ENCODE measurements around the gene ATP6V0A4.
"Not testable (repeated sequence)": the region's sequence is repeated elsewhere in the genome, so short reads cannot be mapped to it uniquely, and the experiment has no call there.

The ATP6V0A4 gene

DNA sequence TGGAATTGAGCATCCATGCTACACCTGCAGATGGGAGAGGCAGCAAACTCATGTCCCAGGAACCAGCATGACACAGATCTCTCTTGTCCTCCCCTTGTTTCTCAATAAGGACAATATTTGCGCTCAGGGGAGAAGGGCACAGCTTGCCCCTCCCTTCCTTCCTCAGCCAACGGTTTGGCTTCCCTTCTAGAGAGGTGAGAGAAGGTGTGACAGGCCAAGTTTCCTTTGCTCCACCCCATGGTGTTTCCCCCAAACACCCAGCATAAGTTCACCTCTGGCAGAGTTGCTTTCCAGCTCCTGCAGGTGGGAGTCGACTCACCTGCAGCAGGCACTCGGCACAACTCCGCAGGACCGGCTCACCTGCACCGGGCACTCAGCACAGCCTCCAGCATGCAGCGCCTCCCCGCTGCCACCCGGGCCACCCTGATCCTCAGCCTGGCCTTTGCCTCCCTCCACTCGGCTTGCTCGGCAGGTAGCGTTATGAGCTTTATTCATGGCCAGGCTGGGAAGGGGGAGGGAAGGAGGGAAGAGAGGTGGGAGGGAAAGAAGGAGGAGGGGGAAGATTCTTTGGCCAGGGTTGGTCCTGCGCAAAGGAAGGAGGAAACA is at the start of gene ATP6V0A4, which contains the start of gene TMEM213:
Gene ATP6V0A4 (minus strand): TSS at position 482 of the 606 bp plus-strand sequence. CDS start 26,949 bp downstream, outside the sequence.
Gene TMEM213 (plus strand): TSS at position 280 of the 606 bp plus-strand sequence. CDS start 111 bp downstream, at position 391.
- no peak for DNase-seq

DNA sequence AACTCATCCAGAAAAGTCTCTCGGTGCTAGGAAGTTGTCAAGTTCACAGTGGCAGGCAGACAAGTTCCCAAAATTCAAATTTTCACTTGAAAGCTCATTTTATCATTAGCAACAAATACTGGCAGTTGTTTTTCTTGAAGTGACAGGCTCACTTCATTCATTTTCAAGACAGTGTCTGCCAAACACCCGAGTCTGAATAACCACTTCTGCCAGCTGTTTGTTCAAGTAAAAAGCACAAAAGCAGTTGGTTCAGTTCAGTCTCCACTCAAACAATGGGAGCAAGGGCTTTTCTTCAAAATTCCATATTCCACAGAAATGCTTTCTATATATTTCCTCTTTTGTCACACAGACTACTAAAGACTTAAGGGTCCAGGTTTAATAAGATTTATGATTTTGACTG is 47.7 kb upstream of the ATP6V0A4 start:
- DNase-seq, result no peak

DNA sequence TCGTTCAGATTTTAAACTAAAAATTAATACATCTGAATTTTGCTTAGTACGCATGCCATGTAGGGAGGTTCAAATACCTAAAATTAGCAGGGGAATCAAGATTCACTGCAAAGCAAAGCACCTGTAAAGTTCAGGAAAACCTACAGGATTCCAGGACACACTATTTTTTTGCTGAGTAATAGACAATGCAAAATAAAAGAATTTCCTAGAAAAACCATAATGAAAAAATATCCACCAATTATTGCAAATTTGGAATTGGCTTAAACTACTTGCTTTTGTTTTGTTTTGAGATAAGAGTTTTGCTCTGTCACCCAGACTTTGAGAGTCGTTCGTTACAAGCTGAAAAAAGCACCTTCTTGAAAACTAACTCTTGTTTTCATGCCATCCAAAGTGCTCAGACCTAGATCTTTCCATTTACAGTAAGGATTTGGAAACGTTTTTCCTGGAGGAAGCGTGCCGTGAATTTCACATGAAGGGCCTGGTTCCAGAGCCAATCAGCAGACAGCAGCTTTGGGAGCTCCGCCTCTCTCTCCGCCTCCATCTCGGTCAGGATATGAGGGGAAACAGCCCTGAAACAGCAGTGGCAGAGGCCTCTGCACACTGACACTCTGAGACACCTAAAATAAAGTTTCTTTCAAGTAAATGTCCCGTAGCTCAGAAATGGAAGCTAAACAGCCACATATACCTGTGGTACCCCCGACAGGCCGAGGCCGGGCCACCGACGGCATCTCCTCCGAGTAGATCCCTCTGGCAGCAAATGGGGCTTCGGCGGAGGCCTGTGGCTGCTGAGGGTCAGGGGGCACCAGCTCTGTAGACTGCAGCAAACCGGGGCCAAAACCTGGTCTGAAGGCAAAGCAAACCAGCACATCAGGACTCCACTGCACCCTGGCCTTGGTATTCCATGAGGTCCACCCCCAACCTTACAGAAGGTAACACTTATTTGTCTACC is 45.9 kb upstream of the ATP6V0A4 start:
- no peak for DNase-seq

DNA sequence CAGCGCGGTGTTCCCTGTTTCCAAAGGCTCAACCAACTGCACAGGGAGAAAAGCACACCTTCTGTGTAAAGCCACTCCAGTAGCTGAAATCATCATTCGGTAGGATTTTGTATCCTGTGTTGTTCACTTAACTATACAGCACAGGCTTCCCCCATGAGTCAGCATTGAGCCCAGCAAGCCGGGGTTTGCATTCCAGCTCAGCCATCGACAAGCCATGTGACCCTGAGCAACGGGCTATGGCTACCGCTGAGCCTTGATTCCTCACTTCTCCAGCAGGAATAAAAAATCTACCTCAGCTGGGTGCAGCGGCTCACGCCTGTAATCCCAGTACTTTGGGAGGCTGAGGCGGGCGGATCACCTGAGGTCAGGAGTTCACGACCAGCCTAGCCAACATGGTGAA is 44.1 kb upstream of the ATP6V0A4 start:
- DNase-seq, result no peak

DNA sequence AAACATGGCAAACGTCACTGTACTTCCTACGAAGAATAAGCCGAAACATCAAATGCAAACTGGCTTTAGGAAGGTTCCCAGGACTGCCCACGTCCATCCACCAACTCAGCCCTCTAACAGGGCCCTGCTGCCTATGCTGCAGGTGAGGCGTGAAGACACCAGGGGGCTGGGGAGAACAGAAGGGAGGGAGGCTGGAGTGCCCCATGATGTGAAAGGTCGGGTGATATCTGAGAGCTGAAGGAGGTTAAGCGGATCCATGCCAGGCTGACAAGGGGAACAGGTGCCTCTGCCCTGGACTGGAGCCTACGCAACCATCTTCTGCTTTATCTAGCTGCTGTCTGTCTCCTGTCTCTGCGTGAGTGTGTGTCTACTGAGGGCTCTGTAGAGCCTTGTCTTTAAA is 40.2 kb upstream of the ATP6V0A4 start:
- DNase-seq, result no peak

DNA sequence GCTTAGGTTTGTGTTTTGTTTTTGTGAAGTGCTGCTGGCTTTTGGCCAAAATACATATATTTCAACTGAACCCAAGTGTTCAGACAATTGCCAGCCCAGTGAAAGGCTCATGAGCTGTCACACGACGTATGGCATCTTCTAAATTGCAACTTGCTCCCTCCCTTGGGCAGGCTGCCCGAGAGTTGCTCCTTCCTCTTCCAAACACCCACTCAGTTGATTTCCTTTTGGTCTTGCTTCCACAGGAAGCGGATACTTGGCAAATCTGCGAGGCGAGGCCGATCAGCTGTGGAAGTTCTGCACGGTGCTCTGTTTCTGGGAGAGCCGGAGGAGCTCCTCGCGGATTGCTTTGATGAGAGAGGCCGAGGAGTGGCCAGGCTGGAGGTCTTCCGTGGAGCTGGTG is 39.6 kb upstream of the ATP6V0A4 start:
- no peak for DNase-seq

DNA sequence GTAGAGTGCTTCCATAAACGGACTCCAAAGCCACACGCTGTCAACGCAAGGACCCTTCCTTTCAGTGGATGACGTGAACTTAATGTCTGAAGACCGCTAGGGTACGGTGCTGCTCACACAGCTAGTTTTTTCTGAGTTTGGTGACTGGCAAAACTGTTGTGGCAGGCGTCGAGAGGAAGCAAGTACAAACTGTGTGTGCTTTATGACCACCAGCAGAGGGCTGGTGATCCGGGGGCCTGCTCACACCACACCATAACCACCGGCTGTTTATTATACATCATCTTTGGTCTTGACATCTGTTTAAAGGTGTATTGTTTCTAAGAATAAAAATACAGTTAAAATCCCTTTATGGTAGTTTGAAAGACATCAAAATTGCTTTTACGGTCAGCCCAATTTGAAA is 37.1 kb upstream of the ATP6V0A4 start:
- no peak for DNase-seq

DNA sequence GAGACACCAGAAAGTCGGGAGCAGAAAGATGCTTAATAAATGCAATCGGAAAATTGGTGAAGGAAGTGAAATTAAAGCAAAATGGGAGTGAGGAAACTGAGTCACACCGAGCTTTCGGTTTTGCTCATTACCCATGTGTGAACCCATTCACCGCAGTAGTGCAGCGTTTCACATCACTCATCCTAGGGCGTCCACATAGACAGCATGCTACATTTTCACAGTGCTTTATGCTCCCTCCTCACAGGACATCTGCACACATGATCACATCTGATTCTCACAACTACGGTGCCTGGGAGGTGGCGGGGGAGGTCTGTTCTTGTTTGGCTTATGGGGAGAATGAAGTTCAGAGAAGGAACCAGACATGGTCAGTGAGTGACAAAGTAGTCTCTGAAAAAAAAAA is 36.6 kb upstream of the ATP6V0A4 start:
- no peak for DNase-seq

DNA sequence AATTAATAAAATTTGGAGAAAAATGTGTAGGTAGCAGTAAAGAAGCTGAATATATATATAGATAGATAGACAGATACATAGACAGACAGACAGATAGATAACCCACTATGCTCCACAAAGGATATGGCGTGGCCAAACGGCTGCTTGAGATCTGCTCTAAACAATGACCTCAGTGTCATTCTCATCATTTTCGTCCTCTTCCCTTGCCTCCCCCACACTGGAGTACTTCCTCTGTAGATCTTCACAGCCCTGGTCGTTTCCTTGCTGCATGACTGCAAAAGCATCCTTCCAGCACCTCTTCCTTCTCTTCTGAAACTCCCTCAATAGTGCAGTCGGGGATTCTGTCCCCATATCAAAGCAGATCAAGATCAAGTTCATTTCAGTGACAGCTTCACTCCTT is 35.6 kb upstream of the ATP6V0A4 start:
- DNase-seq, result no peak

DNA sequence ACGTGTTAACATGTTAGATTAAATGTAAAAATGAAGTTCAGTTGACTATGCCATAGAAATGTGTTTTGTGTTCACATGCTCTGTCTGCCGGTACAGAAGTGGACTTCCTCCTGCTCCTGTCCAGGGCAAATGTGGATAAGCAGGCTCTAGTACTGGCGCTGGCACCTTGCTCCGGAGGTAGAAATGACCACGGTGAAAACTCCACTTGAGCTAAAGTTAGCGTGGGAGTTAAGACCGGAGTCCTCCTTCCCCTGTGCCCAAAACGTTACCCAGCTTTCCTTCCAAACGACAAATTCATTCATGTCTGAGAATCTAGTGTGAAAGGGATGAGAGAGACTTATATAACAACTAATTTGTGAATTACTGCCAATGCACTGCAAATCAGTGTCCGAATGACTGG is 35.0 kb upstream of the ATP6V0A4 start:
- no peak for DNase-seq

DNA sequence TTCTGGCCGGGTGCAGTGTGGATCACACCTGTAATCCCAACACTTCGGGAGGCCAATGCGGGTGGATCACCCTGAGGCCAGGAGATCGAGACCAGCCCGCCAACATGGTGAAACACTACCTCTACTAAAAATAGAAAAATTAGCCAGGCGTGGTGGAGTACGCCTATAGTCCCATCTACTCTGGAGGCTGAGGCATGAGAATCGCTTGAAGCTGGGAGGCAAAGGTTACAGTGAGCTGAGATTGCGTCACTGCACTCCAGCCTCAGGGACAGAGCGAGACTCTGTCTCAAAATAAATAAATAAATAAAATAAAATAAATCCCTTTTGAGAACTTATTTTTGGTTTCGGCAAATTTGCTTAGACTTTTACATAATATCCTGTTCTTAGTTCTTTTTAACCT is 31.3 kb upstream of the ATP6V0A4 start:
- DNase-seq, result no peak

DNA sequence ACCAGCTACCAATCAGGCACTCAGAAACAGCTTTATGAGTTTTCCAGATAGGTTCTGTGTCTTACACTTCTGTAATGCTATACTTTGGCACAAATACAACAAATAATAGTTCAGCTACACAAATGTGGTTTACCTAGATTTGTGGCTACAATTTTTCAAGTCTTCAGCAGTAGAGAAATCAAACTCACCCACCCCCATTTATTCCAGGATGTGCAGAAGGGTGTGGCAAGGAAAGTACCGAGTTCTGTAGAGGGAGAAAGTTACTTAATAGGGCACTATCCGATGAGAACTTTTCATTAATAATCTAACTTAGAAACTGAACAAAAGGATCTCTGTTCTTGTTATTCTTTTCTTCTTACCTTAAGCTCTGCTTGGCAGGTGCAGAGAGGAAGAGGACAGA is 30.3 kb upstream of the ATP6V0A4 start:
- no peak for DNase-seq

DNA sequence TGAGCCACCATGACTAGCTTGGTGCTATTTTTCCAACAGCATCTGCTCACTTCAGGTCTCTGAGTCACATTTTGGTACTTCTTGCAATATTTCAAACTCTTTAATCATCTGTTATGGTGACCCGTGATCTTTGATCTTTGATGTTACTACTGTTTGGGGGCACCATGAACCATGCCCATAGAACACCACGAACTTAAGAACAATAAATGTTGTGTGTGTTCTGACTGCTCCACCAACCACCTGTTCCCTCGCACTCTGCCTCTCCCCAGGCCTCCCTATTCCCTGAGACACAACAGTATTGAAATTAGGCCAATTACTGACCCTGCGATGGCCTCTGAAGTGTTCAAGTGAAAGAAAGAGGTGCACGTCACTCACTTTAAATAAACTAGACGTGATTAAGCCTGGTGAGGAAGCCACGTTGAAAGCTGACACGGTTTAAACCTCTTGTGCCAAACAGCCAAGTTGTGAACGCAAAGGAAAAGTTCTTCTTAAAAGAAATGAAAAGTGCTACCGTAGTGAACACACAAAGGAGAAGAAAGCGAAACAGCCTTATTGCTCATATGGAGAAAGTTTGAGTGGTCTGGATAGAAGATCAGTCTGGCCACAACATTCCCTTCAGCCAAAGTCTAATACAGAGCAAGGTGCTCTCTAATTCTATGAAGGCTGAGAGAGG is 27.2 kb upstream of the ATP6V0A4 start:
- no peak for DNase-seq

DNA sequence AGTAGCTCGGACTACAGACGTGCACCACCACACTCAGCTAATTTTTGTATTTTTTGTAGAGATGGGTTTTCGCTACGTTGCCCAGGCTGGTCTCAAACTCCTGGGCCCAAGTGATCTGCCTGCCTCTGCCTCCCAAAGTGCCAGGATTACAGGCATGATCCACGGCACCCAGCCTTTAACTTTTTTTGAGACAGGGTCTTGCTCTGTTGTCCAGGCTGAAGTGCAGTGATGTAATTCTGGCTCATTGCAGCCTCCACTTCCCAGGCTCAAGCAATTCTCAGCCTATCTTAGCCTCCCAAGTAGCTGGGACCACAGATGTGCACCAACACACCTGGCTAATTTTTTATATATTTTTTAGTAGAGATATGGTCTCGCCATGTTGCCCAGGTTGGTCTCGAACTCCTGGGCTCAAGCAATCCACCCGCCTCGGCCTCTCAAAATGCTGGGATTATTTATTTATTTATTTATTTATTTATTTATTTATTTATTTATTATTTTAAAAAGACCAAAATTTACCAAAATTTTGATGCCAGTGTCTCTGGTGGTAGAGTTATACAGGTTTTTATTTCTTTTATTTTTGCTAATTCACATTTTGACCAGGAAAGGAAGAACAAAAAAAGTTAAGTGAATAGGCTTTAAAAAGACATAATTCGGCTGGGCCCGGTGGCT is 25.0 kb upstream of the ATP6V0A4 start:
- no peak for DNase-seq

DNA sequence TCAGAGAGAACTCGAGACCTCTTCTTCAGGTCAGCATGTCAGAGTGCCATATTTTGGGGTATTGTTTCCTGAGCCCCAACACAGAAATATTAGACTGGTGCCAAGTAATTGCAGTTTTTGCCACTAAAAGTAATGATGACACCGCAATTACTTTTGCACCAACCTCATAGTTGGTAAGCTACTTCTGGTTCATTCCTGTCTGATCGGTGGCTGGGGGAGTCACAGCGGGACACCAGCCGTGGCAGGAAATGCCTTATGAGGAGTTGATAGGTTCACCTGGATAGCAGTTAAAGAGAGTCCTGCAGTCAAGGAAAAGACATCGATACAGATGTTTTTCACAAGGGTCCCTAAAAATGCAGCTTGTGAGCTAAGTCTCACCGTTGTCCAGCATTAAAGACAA is 23.9 kb upstream of the ATP6V0A4 start:
- DNase-seq, result no peak

DNA sequence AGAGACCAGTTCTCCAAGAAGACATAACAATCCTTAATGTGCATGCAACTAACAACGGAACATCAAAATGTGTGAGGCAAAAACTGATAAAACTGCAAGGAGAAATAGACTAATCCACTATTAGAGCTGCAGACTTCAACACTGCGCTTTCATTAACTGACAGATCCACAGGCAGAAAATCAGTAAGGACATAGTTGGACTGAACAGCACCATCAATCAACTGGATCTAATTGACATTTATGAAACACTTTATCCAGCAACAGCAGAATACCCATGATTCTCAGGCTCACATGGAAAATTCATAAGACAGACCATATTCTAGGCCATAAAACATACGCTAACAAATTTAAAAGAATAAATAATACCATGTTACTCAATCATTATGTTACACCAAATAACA is 21.6 kb upstream of the ATP6V0A4 start:
- no peak for DNase-seq

DNA sequence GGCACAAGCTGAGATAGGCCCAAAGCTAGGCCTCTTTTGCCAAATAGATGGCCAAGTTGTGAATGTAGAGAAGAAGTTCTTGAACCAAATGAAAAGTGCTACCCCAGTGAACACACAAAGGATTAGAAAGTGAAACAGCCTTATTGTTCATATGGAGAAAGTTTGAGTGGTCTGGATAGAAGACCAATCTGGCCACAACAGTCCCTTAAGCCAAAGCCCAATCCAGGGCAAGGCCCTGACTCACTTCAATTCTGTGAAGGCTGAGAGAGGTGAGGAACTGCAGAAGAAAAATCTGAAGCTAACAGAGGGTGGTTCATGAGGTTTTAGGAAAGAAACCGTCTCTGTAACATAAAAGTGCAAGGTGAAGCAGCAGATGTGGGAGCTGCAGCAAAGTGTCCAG is 18.7 kb upstream of the ATP6V0A4 start:
- no peak for DNase-seq

DNA sequence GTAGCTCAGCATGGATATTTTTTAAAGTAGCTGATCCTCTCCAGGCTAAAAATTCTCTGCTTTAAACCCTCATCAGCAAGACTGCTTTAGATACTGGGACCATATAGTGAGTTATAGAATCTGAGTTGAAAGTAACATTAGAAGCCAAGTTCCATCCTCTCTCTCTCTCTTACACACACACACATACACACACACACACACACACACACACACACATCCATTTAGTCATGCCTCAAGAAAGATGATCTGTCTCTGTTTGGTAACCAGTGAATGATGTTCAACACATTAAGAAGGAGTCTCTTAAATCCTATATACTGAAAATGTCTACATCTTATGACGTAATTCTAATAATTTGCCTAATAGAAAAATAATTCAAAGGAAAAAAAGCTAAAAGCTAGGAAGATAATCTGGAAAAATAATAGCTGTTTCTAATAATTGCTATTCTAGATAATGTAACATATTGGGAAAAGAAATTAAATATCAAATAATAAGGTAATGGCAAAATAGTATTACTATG is 16.9 kb upstream of the ATP6V0A4 start:
- DNase-seq, result no peak

DNA sequence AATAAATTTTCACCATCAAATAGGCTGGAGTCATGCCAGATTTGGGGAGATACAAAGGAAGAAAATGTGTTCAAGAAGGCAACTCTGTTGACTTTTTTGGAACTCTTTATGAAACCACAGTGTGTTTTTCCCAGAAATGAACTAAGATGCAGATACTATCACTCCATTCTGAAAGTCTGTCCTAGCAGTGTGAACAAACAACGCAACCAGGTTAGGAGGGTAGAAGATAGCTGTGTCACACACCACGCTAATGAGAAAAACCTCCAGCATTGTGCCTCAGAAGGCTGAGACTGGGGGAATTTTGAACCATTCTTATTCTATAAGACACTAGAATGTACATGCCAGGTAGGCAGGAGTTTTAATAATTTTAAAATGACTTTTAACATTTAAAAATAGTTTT is 15.9 kb upstream of the ATP6V0A4 start:
- no peak for DNase-seq

DNA sequence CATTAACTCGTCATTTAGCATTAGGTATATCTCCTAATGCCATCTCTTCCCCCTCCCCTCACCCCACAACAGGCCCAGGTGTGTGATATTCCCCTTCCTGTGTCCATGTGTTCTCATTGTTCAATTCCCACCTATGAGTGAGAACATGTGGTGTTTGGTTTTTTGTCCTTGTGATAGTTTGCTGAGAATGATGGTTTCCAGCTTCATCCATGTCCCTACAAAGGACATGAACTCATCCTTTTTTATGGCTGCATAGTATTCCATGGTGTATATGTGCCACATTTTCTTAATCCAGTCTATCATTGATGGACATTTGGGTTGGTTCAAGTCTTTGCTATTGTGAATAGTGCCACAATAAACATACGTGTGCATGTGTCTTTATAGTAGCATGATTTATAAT is 13.3 kb upstream of the ATP6V0A4 start:
- not testable (repeated sequence) for DNase-seq

DNA sequence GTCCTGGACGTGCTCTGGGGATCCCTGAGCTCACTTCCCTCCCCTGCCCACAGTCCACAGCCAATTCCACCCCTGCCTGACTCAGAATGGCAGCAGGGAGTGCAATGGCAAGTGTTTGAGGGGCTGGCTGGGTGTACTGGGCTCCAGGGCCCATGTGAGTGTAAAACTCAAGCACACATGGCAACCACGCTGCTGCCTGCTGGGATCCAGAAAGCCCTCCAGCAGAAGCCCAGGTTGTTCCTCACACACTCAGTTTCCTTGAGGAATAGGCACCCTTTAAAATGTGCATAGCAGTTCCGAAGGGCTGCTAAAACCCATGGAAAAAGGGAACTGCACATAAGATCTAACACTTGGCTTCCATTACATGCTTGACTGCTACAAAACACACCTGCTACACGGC is 11.3 kb upstream of the ATP6V0A4 start:
- DNase-seq, result no peak

DNA sequence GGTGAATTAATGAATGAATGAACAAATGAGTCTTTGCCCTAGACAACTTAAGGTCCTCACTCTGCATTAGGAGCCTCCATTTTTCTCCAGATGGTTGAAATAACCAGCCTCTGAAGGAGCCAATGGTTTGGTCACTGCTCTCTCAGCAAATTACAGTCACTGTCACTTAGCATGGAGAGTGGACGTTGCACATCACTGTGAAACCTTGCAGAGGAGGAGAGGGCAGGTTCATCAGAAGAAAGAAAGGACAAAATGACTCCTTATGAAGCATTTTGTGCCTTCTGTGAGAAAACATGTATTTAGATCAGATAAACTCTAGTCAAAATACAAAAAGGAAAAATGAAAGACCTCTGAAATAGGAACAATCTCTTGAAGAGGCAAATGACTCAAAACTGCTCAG is 6.6 kb upstream of the ATP6V0A4 start:
- DNase-seq, result no peak

DNA sequence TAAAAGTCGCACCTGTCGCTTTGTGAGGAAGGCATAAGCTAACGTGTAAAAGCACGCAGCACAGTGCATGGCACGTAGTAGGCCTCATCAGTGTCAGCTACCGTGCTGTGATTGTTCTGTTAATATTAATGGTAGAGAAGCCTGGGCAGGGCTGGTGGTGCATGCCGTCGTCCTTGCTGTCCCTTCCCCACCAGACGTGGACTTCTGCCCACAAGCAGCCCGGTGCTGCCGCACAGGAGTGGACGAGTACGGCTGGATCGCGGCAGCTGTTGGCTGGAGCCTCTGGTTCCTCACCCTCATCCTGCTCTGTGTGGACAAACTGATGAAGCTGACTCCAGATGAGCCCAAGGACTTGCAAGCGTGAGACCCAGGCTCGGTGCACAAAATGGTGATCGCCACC is 4.7 kb upstream of the ATP6V0A4 start:
- DNase-seq, result no peak
